ENCODE data around the gene FGFBP2.

Gene FGFBP2

DNA sequence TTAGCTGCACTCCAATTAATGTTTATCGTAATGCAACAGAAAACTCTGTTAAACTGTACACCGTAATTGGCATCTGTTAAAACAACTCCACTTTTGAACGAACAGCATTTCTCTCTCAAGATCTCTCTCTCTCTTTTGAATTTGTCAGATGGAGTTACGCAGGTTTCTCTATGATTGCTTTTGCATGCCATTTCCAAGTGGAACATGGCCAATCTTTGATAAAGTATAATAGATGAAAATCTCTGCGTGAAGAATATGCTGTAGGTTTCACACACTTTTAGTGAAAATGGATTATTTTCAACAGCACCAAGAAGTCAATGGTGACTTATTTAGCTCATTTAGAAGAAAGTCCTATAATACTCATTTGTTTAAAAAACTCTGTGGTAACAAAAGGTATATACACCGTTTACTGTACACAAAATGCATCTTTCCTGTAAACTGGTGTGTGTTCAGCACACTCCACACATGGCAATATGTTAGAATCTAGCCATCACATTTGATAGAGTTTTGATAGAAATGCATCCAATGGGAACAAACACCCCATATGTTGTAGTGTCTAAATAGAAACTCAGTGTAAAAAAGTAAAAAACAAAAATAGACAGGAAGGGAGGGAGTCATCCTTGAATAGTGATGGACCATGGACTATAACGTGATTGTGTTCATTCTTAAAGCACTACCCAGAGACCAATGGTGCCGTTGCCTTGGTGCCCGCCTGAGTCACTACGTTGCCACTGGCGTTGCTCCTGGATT is 5.8 kb upstream of the FGFBP2 start:
- no peak for DNase-seq (ENCODE audit: low read depth)

GRCh38 chr4:15965325-15965724 is 2.4 kb upstream of the FGFBP2 start:
- no peak for DNase-seq (ENCODE audit: low read depth)

DNA sequence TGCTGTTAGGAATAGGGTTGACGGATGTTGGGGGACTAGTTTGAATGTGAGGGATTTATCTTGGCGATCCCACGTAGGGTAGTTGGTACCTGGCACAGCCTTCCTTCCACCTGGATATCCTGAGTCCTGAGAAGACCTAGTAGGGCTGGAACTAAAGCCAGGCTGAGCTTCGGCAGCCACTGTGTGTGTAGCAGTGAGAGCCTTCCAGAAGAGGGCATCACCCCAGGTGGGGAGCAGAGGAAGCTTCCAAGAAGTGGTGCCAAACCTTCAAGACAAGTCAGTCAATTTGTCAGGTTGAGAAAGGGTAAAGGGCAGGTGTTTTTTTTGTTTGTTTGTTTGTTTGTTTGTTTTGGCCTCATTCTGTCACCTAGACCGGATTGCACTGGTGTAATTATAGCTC is 1.2 kb upstream of the FGFBP2 start:
- DNase-seq (ENCODE audit: low read depth) = no peak

DNA sequence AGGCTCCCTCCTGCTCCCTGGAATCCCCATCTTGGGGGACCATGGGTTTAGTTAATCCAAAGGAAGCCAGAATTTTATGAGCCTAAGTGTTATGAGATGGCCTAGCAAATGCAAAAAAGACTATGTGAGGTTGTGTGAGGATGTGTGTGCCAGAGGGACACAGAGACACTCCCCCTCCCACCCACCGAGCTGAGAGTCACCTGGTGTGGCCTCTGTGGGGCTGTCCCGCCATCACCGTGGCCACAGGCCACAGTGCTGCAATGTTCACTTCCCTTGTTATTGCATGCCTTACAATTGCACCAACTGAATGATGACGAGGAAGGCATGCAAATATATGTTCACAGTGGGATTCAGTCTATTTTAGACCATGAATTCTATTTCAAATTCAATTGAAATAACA is 601 bp upstream of the FGFBP2 start:
- no peak for DNase-seq (ENCODE audit: low read depth)

GRCh38 chr4:15961781-15962510 is 1.0 kb downstream of the FGFBP2 start:
- no peak for DNase-seq (ENCODE audit: low read depth)

GRCh38 chr4:15958562-15958961 is 4.4 kb downstream of the FGFBP2 start:
- DNase-seq (ENCODE audit: low read depth) = no peak

- peak; percentile 16 for DNase-seq (ENCODE audit: low read depth)
Measured at GRCh38 chr4:15956179-15956850, 6.7 kb downstream of the FGFBP2 start.

DNA sequence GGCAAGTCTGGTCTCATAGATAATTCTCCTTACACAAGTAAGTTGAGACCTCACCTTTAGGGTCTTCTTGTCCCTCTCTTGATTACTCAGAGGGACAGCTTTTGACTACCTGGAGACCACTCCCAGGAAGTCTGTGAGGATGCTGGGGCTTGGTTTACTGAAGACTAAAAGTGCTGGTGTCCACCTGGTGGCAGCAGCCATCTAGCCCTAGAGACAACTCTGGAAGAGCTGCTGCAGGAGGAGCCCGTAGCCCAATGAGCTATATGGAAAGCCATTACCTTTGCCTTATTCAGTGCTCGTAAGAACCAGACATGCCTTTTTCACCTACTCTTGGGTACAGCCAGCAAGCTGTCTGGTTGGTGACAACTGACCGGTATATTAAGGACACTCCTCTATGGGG is 7.3 kb downstream of the FGFBP2 start:
- no peak for DNase-seq (ENCODE audit: low read depth)

GRCh38 chr4:15953625-15954024 is 9.3 kb downstream of the FGFBP2 start:
- DNase-seq (ENCODE audit: low read depth) = no peak

DNA sequence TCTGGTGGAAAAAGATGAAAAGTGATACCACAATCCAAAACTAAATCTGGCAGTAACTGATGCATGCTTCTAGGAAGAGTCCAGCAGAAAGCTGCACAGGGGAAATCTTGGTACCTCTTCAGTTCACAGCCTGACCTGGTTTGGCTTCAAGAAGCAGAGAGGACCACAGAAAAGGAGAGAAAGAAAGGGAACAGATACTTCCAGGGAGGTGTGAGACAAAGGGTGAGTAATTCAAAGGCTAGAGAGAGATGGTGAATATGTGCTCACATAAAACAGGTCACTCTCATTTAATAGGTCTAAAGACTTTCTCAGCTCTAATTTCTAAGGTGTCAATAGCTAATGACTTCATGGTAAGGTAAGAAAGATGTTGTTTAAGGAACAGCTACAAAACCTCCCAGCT is 11.2 kb downstream of the FGFBP2 start:
- DNase-seq (ENCODE audit: low read depth) = no peak

DNA sequence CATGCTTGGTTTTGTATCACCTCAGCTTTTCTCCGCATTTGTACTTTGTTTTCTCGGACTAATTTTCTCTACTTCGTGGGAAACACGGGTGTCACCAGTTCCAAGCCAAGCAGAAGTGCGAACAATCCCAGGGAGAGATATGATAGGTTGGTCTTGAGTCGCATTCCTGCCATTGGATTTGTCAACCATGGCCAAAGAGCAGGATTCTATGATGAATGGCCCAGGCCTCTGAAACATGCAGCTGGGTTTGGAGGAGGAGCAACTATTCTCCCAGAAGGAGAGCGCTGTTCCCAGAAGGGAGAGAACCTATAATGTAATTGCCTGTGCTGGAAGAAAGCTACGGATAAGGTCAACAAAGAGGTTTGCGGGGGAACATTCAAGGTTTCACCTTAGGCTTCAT is 14.1 kb downstream of the FGFBP2 start:
- no peak for DNase-seq (ENCODE audit: low read depth)

GRCh38 chr4:15947684-15948083 is 15.3 kb downstream of the FGFBP2 start:
- no peak for DNase-seq (ENCODE audit: low read depth)

DNA sequence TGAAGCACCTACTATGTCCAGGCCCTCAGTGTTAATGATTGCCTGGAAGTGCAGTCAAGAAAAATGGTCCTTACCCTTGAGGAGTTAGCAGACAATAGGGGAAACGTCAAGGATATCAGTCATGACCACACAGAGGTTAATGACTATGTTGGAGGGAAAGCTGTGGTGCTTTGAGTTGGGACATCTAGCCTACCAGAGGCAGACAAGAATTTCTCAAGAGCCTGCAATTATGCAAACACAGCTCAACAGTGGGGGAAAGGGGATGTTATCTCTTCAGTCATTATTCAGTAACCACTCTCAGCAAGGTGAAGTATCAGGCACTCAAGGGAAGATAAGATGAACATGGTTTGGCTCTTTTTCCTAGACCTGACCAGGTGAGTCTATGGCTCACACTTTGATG is 17.5 kb downstream of the FGFBP2 start:
- no peak for DNase-seq (ENCODE audit: low read depth)

GRCh38 chr4:15944895-15945294 is 18.1 kb downstream of the FGFBP2 start:
- DNase-seq (ENCODE audit: low read depth) = no peak

DNA sequence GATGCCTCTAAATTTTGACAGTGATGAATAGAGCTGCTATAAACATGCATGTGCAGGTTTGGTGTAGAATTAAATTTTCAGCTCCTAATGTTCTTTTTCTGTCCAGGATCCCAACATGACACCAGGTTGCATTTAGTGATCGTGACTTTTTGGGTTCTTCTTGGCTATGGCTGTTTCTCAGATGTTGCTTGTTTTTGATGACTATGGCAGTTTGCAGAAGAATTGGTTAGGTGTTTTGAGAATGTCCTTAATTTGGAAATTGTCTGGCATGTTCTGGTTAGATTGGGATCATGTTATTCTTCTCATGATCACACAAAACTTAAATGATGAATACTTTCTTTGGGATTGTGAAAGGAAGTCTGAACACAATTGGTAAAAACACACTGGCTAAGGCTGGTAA is 20.7 kb downstream of the FGFBP2 start:
- DNase-seq (ENCODE audit: low read depth) = no peak

- DNase-seq (ENCODE audit: low read depth) = no peak
Measured at GRCh38 chr4:15938640-15939039, 24.3 kb downstream of the FGFBP2 start, which contains the start of gene FGFBP1. FGFBP1 (minus strand) TSS chr4:15938740; CDS start chr4:15936632, 2,108 bp downstream.

DNA sequence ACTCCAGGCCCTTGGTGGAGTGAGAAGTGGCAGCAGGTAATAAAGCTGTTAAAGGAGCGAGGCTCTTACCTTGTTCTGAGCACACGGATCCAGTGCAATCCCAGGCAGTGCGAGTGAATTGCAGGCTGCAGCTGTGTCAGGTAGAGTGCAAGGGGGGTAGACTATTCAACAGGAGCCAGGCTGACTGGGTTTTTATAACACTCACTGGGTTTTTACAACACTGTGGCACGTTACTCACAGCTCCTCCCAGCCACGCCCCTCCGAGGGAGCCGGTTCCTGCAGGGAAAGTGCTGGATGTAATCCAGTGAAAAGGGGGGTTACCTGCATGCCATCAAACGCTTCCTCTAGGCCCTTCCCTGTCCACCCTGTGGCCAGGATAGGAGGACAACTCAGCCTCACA is 24.8 kb downstream of the FGFBP2 start:
- DNase-seq (ENCODE audit: low read depth) = no peak

GRCh38 chr4:15936495-15936894 is 26.5 kb downstream of the FGFBP2 start:
- DNase-seq (ENCODE audit: low read depth) = no peak

GRCh38 chr4:15935504-15936402 is 27.2 kb downstream of the FGFBP2 start:
- no peak for DNase-seq (ENCODE audit: low read depth)

DNA sequence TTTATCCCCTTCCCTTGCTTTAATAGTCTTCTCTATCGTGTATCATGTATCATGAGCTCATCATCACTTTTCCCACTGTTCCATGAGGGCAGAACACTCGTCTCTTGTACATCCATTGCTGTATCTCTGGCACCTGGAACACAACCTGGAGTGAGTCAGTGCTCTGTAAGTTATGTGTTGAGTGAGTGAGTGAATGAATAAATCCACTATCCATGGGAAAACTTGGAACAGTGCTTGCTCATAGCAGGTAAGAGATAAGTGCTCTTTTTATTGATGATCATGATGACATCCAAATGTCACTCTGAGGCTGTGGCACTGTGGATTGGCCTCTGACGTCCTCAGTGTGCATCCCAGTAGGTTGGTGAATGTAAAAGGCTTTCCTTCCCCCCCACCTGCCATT is 28.7 kb downstream of the FGFBP2 start:
- DNase-seq (ENCODE audit: low read depth) = no peak

DNA sequence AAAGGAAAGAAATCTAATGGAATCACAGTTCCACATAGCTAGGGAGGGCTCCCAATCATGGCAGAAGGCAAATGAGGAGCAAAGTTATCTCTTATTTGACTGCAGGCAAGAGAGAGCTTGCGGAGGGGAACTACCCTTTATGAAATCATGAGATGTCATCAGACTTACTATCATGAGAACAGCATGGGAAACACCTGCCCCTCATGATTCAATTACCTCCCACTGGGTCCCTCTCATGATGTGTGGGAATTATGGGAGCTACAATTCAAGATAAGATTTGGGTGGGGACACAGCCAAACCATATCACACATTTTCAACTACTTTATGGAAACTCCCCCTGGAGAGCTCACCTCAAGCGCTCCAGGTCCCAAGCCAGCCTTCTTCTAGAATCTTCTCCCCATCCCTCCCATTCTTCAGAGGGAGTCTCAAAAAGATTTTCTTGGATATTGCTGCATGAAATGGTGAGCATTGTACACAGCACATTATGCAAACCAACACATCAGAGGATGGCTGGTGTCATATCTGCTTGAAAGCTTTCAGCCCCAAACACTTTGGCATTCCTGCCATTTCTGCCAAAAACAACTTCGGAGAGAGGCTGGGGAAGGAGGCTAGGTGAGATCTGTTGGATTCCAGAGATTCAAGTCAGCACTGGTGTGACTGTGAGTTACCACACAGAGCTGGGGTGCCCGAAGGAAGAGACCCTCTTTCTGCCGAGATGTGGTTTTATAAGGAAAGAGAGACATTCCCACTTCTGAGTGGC is 31.3 kb downstream of the FGFBP2 start:
- DNase-seq (ENCODE audit: low read depth) = no peak

All from activated T-helper 1 cell treated with Interleukin-2 at 50 U/mL for 16 hours (primary cell).